ENCODE results near the gene SPOCD1.

The SPOCD1 gene

GRCh38 chr1:31742462-31743212, 73.2 kb downstream of the SPOCD1 start:
- no peak for DNase-seq (ENCODE audit: low read depth)
- H3K4me3 ChIP-seq (ENCODE audit: low read length), result no peak overlapping the region
- TF ChIP-seq CTCF (IDR thresholded peaks at IDR 0.05; ENCODE audit: insufficient read depth, low read depth, low read length, missing control alignments), result no peak

All from epithelial cell of esophagus (primary cell).